Measurements from ENCODE around the gene SEC14L1. TPM values are rescaled to one million over a fixed set of nuclear protein-coding genes. Genes with fewer than 3 reads are reported as not detected.

SEC14L1 gene
- total RNA-seq, 1 experiment from 2014 or later = 78.6 TPM

- CTCF ChIA-PET = no interaction called here
Observed at GRCh38 chr17:77116371-77116860, 24.4 kb upstream of the SEC14L1 start.

GRCh38 chr17:77117415-77117814 lies 23.4 kb upstream of the SEC14L1 start:
- H3K4me1 ChIP-seq (ENCODE audit: insufficient read depth, low read length, poor library complexity, severe bottlenecking) = no peaks in the 10 kb centered on the region
- intact Hi-C loops (cut with micrococcal nuclease; ENCODE audit: unreplicated experiment) = no loop called here
- H3K9me3 ChIP-seq (ENCODE audit: low read depth, low read length, poor library complexity, severe bottlenecking) = no peaks in the 10 kb centered on the region
- no peak overlapping the region for H3K4me3 ChIP-seq (ENCODE audit: low read depth, low read length, poor library complexity, severe bottlenecking)
- H3K27ac ChIP-seq (ENCODE audit: low read depth, low read length, poor library complexity, severe bottlenecking) = no peak overlapping the region
- TF ChIP-seq EZH2 (IDR thresholded peaks at IDR 0.05; ENCODE audit: borderline replicate concordance, low read depth, low read length, poor library complexity, severe bottlenecking) = no peak
- TF ChIP-seq, protein P1, sequence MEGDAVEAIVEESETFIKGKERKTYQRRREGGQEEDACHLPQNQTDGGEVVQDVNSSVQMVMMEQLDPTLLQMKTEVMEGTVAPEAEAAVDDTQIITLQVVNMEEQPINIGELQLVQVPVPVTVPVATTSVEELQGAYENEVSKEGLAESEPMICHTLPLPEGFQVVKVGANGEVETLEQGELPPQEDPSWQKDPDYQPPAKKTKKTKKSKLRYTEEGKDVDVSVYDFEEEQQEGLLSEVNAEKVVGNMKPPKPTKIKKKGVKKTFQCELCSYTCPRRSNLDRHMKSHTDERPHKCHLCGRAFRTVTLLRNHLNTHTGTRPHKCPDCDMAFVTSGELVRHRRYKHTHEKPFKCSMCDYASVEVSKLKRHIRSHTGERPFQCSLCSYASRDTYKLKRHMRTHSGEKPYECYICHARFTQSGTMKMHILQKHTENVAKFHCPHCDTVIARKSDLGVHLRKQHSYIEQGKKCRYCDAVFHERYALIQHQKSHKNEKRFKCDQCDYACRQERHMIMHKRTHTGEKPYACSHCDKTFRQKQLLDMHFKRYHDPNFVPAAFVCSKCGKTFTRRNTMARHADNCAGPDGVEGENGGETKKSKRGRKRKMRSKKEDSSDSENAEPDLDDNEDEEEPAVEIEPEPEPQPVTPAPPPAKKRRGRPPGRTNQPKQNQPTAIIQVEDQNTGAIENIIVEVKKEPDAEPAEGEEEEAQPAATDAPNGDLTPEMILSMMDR (conservative IDR thresholded peaks at IDR 0.05; ENCODE audit: low read depth, low read length) = no peak
- H3K27me3 ChIP-seq (replicated peaks; ENCODE audit: insufficient read depth, low read depth, low read length, poor library complexity) = no peaks in the 10 kb centered on the region
- ChIA-PET CTCF (no interaction called here), POLR2A (ENCODE audit: low non-redundant PET) (no interaction called here)
- no TSS peak for BruUV-seq (replicated peaks)
- DNase-seq (ENCODE audit: low spot score) = no peak
- no peaks in the 10 kb centered on the region for H3K36me3 ChIP-seq (ENCODE audit: insufficient read depth, low read length, poor library complexity, severe bottlenecking)

More at GRCh38 chr17:77116371-77116860, 24.4 kb upstream of the SEC14L1 start:
- no peaks in the 10 kb centered on the region for H3K9me3 ChIP-seq (ENCODE audit: low read depth, low read length, poor library complexity, severe bottlenecking)
- intact Hi-C loops (cut with micrococcal nuclease; ENCODE audit: unreplicated experiment) = no loop called here
- no peaks in the 10 kb centered on the region for H3K4me1 ChIP-seq (ENCODE audit: insufficient read depth, low read length, poor library complexity, severe bottlenecking)
- no peaks in the 10 kb centered on the region for H3K36me3 ChIP-seq (ENCODE audit: insufficient read depth, low read length, poor library complexity, severe bottlenecking)
- POLR2A ChIA-PET (ENCODE audit: low non-redundant PET) = no interaction called here
- no peak for TF ChIP-seq EZH2 (IDR thresholded peaks at IDR 0.05; ENCODE audit: borderline replicate concordance, low read depth, low read length, poor library complexity, severe bottlenecking)
- TF ChIP-seq, protein P1 (conservative IDR thresholded peaks at IDR 0.05; ENCODE audit: low read depth, low read length) = no peak
- no TSS peak for BruUV-seq (replicated peaks)
- no peaks in the 10 kb centered on the region for H3K27me3 ChIP-seq (replicated peaks; ENCODE audit: insufficient read depth, low read depth, low read length, poor library complexity)
- no peak for DNase-seq (ENCODE audit: low spot score)
- no peak overlapping the region for H3K4me3 ChIP-seq (ENCODE audit: low read depth, low read length, poor library complexity, severe bottlenecking)
- no peak overlapping the region for H3K27ac ChIP-seq (ENCODE audit: low read depth, low read length, poor library complexity, severe bottlenecking)

- ChIA-PET CTCF (no interaction called here), POLR2A (ENCODE audit: low non-redundant PET) (interaction anchor here (0.6 kb wide), 1 partner anchor 34 kb away, joined by 4 read pairs; no protein-coding TSS in a partner anchor)
- no peaks in the 10 kb centered on the region for H3K4me1 ChIP-seq (ENCODE audit: insufficient read depth, low read length, poor library complexity, severe bottlenecking)
- no peak for TF ChIP-seq EZH2 (IDR thresholded peaks at IDR 0.05; ENCODE audit: borderline replicate concordance, low read depth, low read length, poor library complexity, severe bottlenecking)
- TF ChIP-seq, protein P1 (conservative IDR thresholded peaks at IDR 0.05; ENCODE audit: low read depth, low read length) = no peak
- H3K27me3 ChIP-seq (replicated peaks; ENCODE audit: insufficient read depth, low read depth, low read length, poor library complexity) = no peaks in the 10 kb centered on the region
- H3K4me3 ChIP-seq (ENCODE audit: low read depth, low read length, poor library complexity, severe bottlenecking) = no peak overlapping the region
- no TSS peak for BruUV-seq (replicated peaks)
- no peak for DNase-seq (ENCODE audit: low spot score)
- no peak overlapping the region for H3K27ac ChIP-seq (ENCODE audit: low read depth, low read length, poor library complexity, severe bottlenecking)
- H3K36me3 ChIP-seq (ENCODE audit: insufficient read depth, low read length, poor library complexity, severe bottlenecking) = no peaks in the 10 kb centered on the region
- intact Hi-C loops (cut with micrococcal nuclease; ENCODE audit: unreplicated experiment) = no loop called here
- no peaks in the 10 kb centered on the region for H3K9me3 ChIP-seq (ENCODE audit: low read depth, low read length, poor library complexity, severe bottlenecking)
Observed at GRCh38 chr17:77118251-77118928, 22.4 kb upstream of the SEC14L1 start.

Measured in A673 (cell line).